Astrocyte (in vitro differentiated cells and primary cell): ENCODE data around the gene OR4F15.

Experiments
- EZH2 ChIP-seq: IDR thresholded peaks from 2 replicates; pipeline ENCODE4 v1.6.1; 2012; ENCODE audit warnings: mild to moderate bottlenecking, low read length, inconsistent platforms; ENCODE audit not compliant: insufficient read depth
- TF ChIP-seq, protein P1 (sequence below): IDR thresholded peaks from 2 replicates; pipeline ENCODE4 v1.5.1; 2011; ENCODE audit warnings: low read depth, mild to moderate bottlenecking, inconsistent platforms, low read length, moderate library complexity; ENCODE audit not compliant: insufficient read depth

DNA sequence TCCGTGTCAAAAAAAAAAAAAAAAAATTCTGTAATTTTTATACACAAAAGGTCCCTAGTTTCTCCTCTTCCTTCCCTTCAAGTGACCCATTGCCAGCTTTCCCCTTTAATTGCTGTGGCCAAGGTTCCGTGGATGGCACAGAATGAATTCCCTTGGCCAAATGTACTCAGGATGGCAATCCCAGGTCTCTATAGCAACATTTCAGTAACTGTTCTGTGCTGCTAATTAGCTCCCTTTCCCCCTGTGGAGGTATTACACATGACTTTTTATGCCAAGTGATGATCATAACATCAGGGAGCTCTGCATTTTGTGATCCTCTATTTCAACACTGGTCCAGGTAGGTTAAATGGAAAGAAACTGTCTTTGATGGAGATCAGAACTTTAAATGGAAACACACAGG, 8.8 kb upstream of the OR4F15 start, which contains the start of gene OR4F6:
- TF ChIP-seq, protein P1, sequence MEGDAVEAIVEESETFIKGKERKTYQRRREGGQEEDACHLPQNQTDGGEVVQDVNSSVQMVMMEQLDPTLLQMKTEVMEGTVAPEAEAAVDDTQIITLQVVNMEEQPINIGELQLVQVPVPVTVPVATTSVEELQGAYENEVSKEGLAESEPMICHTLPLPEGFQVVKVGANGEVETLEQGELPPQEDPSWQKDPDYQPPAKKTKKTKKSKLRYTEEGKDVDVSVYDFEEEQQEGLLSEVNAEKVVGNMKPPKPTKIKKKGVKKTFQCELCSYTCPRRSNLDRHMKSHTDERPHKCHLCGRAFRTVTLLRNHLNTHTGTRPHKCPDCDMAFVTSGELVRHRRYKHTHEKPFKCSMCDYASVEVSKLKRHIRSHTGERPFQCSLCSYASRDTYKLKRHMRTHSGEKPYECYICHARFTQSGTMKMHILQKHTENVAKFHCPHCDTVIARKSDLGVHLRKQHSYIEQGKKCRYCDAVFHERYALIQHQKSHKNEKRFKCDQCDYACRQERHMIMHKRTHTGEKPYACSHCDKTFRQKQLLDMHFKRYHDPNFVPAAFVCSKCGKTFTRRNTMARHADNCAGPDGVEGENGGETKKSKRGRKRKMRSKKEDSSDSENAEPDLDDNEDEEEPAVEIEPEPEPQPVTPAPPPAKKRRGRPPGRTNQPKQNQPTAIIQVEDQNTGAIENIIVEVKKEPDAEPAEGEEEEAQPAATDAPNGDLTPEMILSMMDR = no peak
- TF ChIP-seq EZH2 = no peak
